Measurements from ENCODE around the gene BTNL9. TPM values are rescaled to one million over a fixed set of nuclear protein-coding genes. Genes with fewer than 3 reads are reported as not detected.
A peak's percentile ranks its signal among the peaks of the same experiment; 100 is the strongest.

BTNL9 gene
- total and polyA plus RNA-seq, 8 donors: 2.7 to 57.0 (median 6.2) TPM

- WGBS, 2 donors: 68 to 71% methylated on average over 8 of the region's 8 CpGs
Observed at GRCh38 chr5:181040631-181040945, 522 bp downstream of the BTNL9 start.

GRCh38 chr5:181041043-181041442, 977 bp downstream of the BTNL9 start:
- TF ChIP-seq CTCF (IDR thresholded peaks at IDR 0.05): no peak
- H3K4me3 ChIP-seq: no peak overlapping the region
- H3K27me3 ChIP-seq: no peaks in the 10 kb centered on the region
- 25 to 39% methylated on average over 6 of the region's 6 CpGs for WGBS, 2 donors
- no peaks in the 10 kb centered on the region for H3K9me3 ChIP-seq
- ATAC-seq (peak in 1 of 4 donors; percentile 28), DNase-seq (no peak), FAIRE-seq (no peak)
- H3K27ac ChIP-seq: no peak overlapping the region
- no peaks in the 10 kb centered on the region for H3K4me1 ChIP-seq
- intact Hi-C loops (cut with DNase I): no loop called here
- H3K36me3 ChIP-seq: no peaks in the 10 kb centered on the region

More at GRCh38 chr5:181040631-181040945, 522 bp downstream of the BTNL9 start:
- no peak for DNase-seq
- no peak for ATAC-seq
- no peak overlapping the region for H3K4me3 ChIP-seq
- no peaks in the 10 kb centered on the region for H3K9me3 ChIP-seq
- no peaks in the 10 kb centered on the region for H3K27me3 ChIP-seq
- no peak overlapping the region for H3K27ac ChIP-seq
- TF ChIP-seq CTCF (IDR thresholded peaks at IDR 0.05): no peak
- no peaks in the 10 kb centered on the region for H3K4me1 ChIP-seq
- no peak for FAIRE-seq
- H3K36me3 ChIP-seq: no peaks in the 10 kb centered on the region
- intact Hi-C loops (cut with DNase I): no loop called here

GRCh38 chr5:181042036-181042713, 2.1 kb downstream of the BTNL9 start:
- H3K36me3 ChIP-seq: no peaks in the 10 kb centered on the region
- no peak overlapping the region for H3K27ac ChIP-seq
- no peaks in the 10 kb centered on the region for H3K4me1 ChIP-seq
- ATAC-seq: no peak
- no peaks in the 10 kb centered on the region for H3K9me3 ChIP-seq
- 58 to 59% methylated on average over 15 of the region's 15 CpGs for WGBS, 2 donors
- intact Hi-C loops (cut with DNase I): no loop called here
- peak in 1 of 6 donors; percentile 23 for DNase-seq
- no peak overlapping the region for H3K4me3 ChIP-seq
- FAIRE-seq: no peak
- no peak for TF ChIP-seq CTCF (IDR thresholded peaks at IDR 0.05)
- H3K27me3 ChIP-seq: no peaks in the 10 kb centered on the region

GRCh38 chr5:181042722-181043121, 2.7 kb downstream of the BTNL9 start:
- intact Hi-C loops (cut with DNase I): no loop called here

More at GRCh38 chr5:181042722-181043121, 2.7 kb downstream of the BTNL9 start:
- FAIRE-seq (no peak), ATAC-seq (no peak), DNase-seq (no peak)
- no peak for TF ChIP-seq CTCF (IDR thresholded peaks at IDR 0.05)
- Histone ChIP-seq H3K27ac (no peak overlapping the region), H3K4me3 (no peak overlapping the region), H3K4me1 (no peaks in the 10 kb centered on the region), H3K9me3 (no peaks in the 10 kb centered on the region), H3K27me3 (no peaks in the 10 kb centered on the region), H3K36me3 (no peaks in the 10 kb centered on the region)
- 60 to 73% methylated on average over 11 of the region's 11 CpGs for WGBS, 2 donors
